GM12878 (cell line): Measurements from ENCODE around the gene YIF1A.

Source experiments
- CREB1 ChIP-seq: IDR thresholded peaks from 2 replicates; pipeline ENCODE4 v1.6.1; 2012; ENCODE audit warnings: low read depth, mild to moderate bottlenecking, inconsistent platforms
- EZH2 ChIP-seq: IDR thresholded peaks from 2 replicates; pipeline ENCODE4 v1.6.1; 2012; ENCODE audit warnings: low read depth, mild to moderate bottlenecking, control low read depth, inconsistent platforms, low read length, borderline replicate concordance; ENCODE audit not compliant: control insufficient read depth
- NFYB ChIP-seq: IDR thresholded peaks from 2 replicates; pipeline ENCODE4 v1.6.1; 2011; ENCODE audit warnings: low read depth, mild to moderate bottlenecking, low read length, improper control_type of control experiment, moderate library complexity; ENCODE audit not compliant: insufficient read depth
- POLR2A ChIP-seq: IDR thresholded peaks from 2 replicates; pipeline ENCODE4 v1.6.1; 2011; ENCODE audit warnings: low read depth, mild to moderate bottlenecking, low read length
- TBL1XR1 ChIP-seq: IDR thresholded peaks from 2 replicates; pipeline ENCODE4 v1.6.1; 2012; ENCODE audit warnings: low read depth, low read length, improper control_type of control experiment
- TF ChIP-seq, protein P1 (sequence below): fragments of 450-650 bp; formaldehyde crosslinking; IDR thresholded peaks from 2 replicates; pipeline ENCODE4 v1.5.0; 2022; ENCODE audit warnings: mild to moderate bottlenecking, missing genetic modification characterization
- TF ChIP-seq, protein P2 (sequence below): IDR thresholded peaks from 2 replicates; pipeline ENCODE4 v1.6.1; 2012; ENCODE audit warnings: low read depth, low read length, improper control_type of control experiment
- TF ChIP-seq, protein P3 (sequence below): IDR thresholded peaks from 2 replicates; pipeline ENCODE4 v1.6.1; 2012; ENCODE audit warnings: mild to moderate bottlenecking, low read depth, low read length
- TF ChIP-seq, protein P4 (sequence below), 3 experiments: IDR thresholded peaks in 2 of 3; conservative IDR thresholded peaks in 1 of 3; 2 replicates each; pipeline ENCODE4 v1.5.1; 2011; ENCODE audit warnings: low read depth in 3 of 3, low read length in 3 of 3, mild to moderate bottlenecking in 3 of 3, control low read depth in 2 of 3, moderate library complexity in 2 of 3, inconsistent platforms in 1 of 3, mixed read lengths in 1 of 3; ENCODE audit not compliant: control insufficient read depth in 2 of 3, insufficient read depth in 1 of 3; ENCODE audit errors: extremely low read depth in 1 of 3
- TF ChIP-seq, protein P5 (sequence below): IDR thresholded peaks from 2 replicates; pipeline ENCODE4 v1.6.1; 2012; ENCODE audit warnings: low read depth, low read length, improper control_type of control experiment

DNA sequence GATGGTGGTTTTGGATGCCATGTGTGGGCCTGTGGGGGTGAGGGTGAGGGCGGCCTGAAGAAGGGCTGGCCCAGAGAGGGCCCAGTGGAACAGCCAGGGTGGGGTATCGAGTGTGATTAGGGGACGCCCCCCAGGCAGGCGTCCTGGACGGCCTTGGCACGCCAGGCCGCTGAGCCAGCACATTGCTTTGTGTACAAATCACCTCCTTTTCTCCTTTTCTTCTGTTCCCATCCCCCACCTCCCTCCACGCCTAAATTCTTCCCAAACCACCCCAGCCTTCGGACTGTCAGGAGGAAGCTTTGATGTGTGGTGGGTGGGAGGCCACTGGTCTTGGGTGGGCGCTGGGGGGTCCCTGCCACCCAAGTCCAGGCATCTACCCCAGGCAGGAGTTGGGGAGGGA, 35.7 kb upstream of the YIF1A start:
- TF ChIP-seq, protein P1, sequence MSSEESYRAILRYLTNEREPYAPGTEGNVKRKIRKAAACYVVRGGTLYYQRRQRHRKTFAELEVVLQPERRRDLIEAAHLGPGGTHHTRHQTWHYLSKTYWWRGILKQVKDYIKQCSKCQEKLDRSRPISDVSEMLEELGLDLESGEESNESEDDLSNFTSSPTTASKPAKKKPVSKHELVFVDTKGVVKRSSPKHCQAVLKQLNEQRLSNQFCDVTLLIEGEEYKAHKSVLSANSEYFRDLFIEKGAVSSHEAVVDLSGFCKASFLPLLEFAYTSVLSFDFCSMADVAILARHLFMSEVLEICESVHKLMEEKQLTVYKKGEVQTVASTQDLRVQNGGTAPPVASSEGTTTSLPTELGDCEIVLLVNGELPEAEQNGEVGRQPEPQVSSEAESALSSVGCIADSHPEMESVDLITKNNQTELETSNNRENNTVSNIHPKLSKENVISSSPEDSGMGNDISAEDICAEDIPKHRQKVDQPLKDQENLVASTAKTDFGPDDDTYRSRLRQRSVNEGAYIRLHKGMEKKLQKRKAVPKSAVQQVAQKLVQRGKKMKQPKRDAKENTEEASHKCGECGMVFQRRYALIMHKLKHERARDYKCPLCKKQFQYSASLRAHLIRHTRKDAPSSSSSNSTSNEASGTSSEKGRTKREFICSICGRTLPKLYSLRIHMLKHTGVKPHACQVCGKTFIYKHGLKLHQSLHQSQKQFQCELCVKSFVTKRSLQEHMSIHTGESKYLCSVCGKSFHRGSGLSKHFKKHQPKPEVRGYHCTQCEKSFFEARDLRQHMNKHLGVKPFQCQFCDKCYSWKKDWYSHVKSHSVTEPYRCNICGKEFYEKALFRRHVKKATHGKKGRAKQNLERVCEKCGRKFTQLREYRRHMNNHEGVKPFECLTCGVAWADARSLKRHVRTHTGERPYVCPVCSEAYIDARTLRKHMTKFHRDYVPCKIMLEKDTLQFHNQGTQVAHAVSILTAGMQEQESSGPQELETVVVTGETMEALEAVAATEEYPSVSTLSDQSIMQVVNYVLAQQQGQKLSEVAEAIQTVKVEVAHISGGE (CRISPR knock-in tag) = no peak
- no peak for TF ChIP-seq POLR2A
- no peak for TF ChIP-seq EZH2
- TF ChIP-seq NFYB = no peak
- TF ChIP-seq, protein P2, sequence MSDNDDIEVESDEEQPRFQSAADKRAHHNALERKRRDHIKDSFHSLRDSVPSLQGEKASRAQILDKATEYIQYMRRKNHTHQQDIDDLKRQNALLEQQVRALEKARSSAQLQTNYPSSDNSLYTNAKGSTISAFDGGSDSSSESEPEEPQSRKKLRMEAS = no peak
- TF ChIP-seq, protein P3, sequence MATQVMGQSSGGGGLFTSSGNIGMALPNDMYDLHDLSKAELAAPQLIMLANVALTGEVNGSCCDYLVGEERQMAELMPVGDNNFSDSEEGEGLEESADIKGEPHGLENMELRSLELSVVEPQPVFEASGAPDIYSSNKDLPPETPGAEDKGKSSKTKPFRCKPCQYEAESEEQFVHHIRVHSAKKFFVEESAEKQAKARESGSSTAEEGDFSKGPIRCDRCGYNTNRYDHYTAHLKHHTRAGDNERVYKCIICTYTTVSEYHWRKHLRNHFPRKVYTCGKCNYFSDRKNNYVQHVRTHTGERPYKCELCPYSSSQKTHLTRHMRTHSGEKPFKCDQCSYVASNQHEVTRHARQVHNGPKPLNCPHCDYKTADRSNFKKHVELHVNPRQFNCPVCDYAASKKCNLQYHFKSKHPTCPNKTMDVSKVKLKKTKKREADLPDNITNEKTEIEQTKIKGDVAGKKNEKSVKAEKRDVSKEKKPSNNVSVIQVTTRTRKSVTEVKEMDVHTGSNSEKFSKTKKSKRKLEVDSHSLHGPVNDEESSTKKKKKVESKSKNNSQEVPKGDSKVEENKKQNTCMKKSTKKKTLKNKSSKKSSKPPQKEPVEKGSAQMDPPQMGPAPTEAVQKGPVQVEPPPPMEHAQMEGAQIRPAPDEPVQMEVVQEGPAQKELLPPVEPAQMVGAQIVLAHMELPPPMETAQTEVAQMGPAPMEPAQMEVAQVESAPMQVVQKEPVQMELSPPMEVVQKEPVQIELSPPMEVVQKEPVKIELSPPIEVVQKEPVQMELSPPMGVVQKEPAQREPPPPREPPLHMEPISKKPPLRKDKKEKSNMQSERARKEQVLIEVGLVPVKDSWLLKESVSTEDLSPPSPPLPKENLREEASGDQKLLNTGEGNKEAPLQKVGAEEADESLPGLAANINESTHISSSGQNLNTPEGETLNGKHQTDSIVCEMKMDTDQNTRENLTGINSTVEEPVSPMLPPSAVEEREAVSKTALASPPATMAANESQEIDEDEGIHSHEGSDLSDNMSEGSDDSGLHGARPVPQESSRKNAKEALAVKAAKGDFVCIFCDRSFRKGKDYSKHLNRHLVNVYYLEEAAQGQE = no peak
- TF ChIP-seq TBL1XR1 = no peak
- TF ChIP-seq, protein P4, sequence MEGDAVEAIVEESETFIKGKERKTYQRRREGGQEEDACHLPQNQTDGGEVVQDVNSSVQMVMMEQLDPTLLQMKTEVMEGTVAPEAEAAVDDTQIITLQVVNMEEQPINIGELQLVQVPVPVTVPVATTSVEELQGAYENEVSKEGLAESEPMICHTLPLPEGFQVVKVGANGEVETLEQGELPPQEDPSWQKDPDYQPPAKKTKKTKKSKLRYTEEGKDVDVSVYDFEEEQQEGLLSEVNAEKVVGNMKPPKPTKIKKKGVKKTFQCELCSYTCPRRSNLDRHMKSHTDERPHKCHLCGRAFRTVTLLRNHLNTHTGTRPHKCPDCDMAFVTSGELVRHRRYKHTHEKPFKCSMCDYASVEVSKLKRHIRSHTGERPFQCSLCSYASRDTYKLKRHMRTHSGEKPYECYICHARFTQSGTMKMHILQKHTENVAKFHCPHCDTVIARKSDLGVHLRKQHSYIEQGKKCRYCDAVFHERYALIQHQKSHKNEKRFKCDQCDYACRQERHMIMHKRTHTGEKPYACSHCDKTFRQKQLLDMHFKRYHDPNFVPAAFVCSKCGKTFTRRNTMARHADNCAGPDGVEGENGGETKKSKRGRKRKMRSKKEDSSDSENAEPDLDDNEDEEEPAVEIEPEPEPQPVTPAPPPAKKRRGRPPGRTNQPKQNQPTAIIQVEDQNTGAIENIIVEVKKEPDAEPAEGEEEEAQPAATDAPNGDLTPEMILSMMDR (IDR thresholded peaks at IDR 0.05 in 2 of 3, conservative IDR thresholded peaks at IDR 0.05 in 1 of 3; ENCODE audit: control insufficient read depth in 2 of 3, extremely low read depth in 1 of 3, insufficient read depth in 1 of 3, low read depth in 3 of 3, low read length in 3 of 3) = no peak
- no peak for TF ChIP-seq CREB1
- TF ChIP-seq, protein P5, sequence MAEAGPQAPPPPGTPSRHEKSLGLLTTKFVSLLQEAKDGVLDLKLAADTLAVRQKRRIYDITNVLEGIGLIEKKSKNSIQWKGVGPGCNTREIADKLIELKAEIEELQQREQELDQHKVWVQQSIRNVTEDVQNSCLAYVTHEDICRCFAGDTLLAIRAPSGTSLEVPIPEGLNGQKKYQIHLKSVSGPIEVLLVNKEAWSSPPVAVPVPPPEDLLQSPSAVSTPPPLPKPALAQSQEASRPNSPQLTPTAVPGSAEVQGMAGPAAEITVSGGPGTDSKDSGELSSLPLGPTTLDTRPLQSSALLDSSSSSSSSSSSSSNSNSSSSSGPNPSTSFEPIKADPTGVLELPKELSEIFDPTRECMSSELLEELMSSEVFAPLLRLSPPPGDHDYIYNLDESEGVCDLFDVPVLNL = no peak
